WERI-Rb-1 (cell line): ENCODE measurements around the gene ADAM29.

ENCODE experiments used
- DNase-seq: peaks from one replicate; pipeline ENCODE4 v3.0.0-alpha.2; 2020
- H3K27ac ChIP-seq: fragments of 250-450 bp; sonication (Bioruptor Pico); 2 replicates; pipeline ENCODE4 v1.5.1; 2020; ENCODE audit warnings: mild to moderate bottlenecking, moderate library complexity
- H3K27me3 ChIP-seq: fragments of 250-450 bp; sonication (Bioruptor Pico); 2 replicates; pipeline ENCODE4 v1.5.1; 2021; ENCODE audit warnings: mild to moderate bottlenecking, low read depth, moderate library complexity; ENCODE audit not compliant: insufficient read depth, severe bottlenecking
- H3K36me3 ChIP-seq: fragments of 250-450 bp; sonication (Bioruptor Pico); 2 replicates; pipeline ENCODE4 v1.5.1; 2020; ENCODE audit warnings: mild to moderate bottlenecking, moderate library complexity
- H3K4me3 ChIP-seq: 2 replicates; pipeline ENCODE4 v1.5.1; 2011; ENCODE audit warnings: low read depth, mild to moderate bottlenecking, control low read depth, low read length
- H3K9me3 ChIP-seq: fragments of 250-450 bp; sonication (Bioruptor Pico); 2 replicates; pipeline ENCODE4 v1.5.1; 2021; ENCODE audit warnings: mild to moderate bottlenecking, moderate library complexity; ENCODE audit not compliant: severe bottlenecking
- CTCF ChIP-seq: IDR thresholded peaks from 2 replicates; pipeline ENCODE4 v1.5.1; 2011; ENCODE audit warnings: low read depth, mild to moderate bottlenecking, control low read depth, inconsistent platforms, low read length

The ADAM29 gene

GRCh38 chr4:174919886-174920423, 1.8 kb downstream of the ADAM29 start:
- H3K27me3 ChIP-seq, result no peaks in the 10 kb centered on the region
- no peak for TF ChIP-seq CTCF
- H3K27ac ChIP-seq, result no peak overlapping the region
- no peak for DNase-seq
- no peaks in the 10 kb centered on the region for H3K9me3 ChIP-seq
- no peak overlapping the region for H3K4me3 ChIP-seq
- H3K36me3 ChIP-seq, result no peaks in the 10 kb centered on the region

GRCh38 chr4:174926958-174927357, 8.8 kb downstream of the ADAM29 start:
- no peak for DNase-seq
- Histone ChIP-seq H3K9me3 (no peaks in the 10 kb centered on the region), H3K27ac (no peak overlapping the region), H3K27me3 (no peaks in the 10 kb centered on the region), H3K36me3 (no peaks in the 10 kb centered on the region), H3K4me3 (no peak overlapping the region)
- no peak for TF ChIP-seq CTCF

GRCh38 chr4:174928174-174928573, 10.0 kb downstream of the ADAM29 start:
- Histone ChIP-seq H3K9me3 (no peaks in the 10 kb centered on the region), H3K27me3 (no peaks in the 10 kb centered on the region), H3K4me3 (no peak overlapping the region), H3K36me3 (no peaks in the 10 kb centered on the region), H3K27ac (0 out of 2 replicates have a peak overlapping the region, but pooled peaks have one; percentile 3)
- DNase-seq, result no peak
- TF ChIP-seq CTCF, result no peak

- Histone ChIP-seq H3K27me3 (no peaks in the 10 kb centered on the region), H3K36me3 (no peaks in the 10 kb centered on the region), H3K27ac (no peak overlapping the region), H3K9me3 (no peaks in the 10 kb centered on the region), H3K4me3 (no peak overlapping the region)
- DNase-seq, result no peak
- TF ChIP-seq CTCF, result no peak
Observed at GRCh38 chr4:174928575-174929253, 10.6 kb downstream of the ADAM29 start.

- no peak for DNase-seq
- no peaks in the 10 kb centered on the region for H3K36me3 ChIP-seq
- H3K4me3 ChIP-seq, result no peak overlapping the region
- TF ChIP-seq CTCF, result no peak
- no peak overlapping the region for H3K27ac ChIP-seq
- no peaks in the 10 kb centered on the region for H3K9me3 ChIP-seq
- no peaks in the 10 kb centered on the region for H3K27me3 ChIP-seq
Observed at GRCh38 chr4:174929346-174929745, 11.2 kb downstream of the ADAM29 start.

GRCh38 chr4:174930895-174931294, 12.7 kb downstream of the ADAM29 start:
- no peak overlapping the region for H3K27ac ChIP-seq
- DNase-seq, result no peak
- no peak overlapping the region for H3K4me3 ChIP-seq
- TF ChIP-seq CTCF, result no peak
- no peaks in the 10 kb centered on the region for H3K9me3 ChIP-seq
- H3K36me3 ChIP-seq, result no peaks in the 10 kb centered on the region
- H3K27me3 ChIP-seq, result no peaks in the 10 kb centered on the region
